BLaER1 treated with 17β-estradiol and CSF1 and Interleukin-3, amounts not matched to agents 10 nM and 100 nM (cell line): ENCODE measurements around the gene NEDD4L.
"Not testable (repeated sequence)": the region's sequence is repeated elsewhere in the genome, so short reads cannot be mapped to it uniquely, and the experiment has no call there.

Experiments
- H3K27ac ChIP-seq, 11 experiments: shearing (Covaris generic); formaldehyde crosslinking; 2 replicates each; pipeline ENCODE4 v1.8.1; 2022
- H3K27me3 ChIP-seq, 11 experiments: shearing (Covaris generic); formaldehyde crosslinking; 2 replicates each; pipeline ENCODE4 v1.8.1; 2022
- H3K36me3 ChIP-seq, 11 experiments: shearing (Covaris generic); formaldehyde crosslinking; 2 replicates each; pipeline ENCODE4 v1.8.1; 2022
- H3K4me1 ChIP-seq, 10 experiments: shearing (Covaris generic); formaldehyde crosslinking; 2 replicates each; pipeline ENCODE4 v1.8.1; 2022
- H3K4me2 ChIP-seq, 11 experiments: shearing (Covaris generic); formaldehyde crosslinking; 2 replicates each; pipeline ENCODE4 v1.8.1; 2022
- H3K4me3 ChIP-seq, 10 experiments: shearing (Covaris generic); formaldehyde crosslinking; 2 replicates each; pipeline ENCODE4 v1.8.1; 2022
- H3K9ac ChIP-seq, 11 experiments: shearing (Covaris generic); formaldehyde crosslinking; 2 replicates each; pipeline ENCODE4 v1.8.1; 2022
- H3K9me3 ChIP-seq, 11 experiments: shearing (Covaris generic); formaldehyde crosslinking; replicated peaks in 1 of 11; 2 replicates each; pipeline ENCODE4 v1.8.1; 2022
- H4K20me1 ChIP-seq, 11 experiments: shearing (Covaris generic); formaldehyde crosslinking; 2 replicates each; pipeline ENCODE4 v1.8.1; 2022
- Cebpa-rat ChIP-seq, 11 experiments: shearing (Covaris generic); IDR thresholded peaks; 2 replicates each; pipeline ENCODE4 v1.8.1; 2022

The NEDD4L gene

GRCh38 chr18:58419587-58420199, 375.7 kb downstream of the NEDD4L start:
- H3K36me3 ChIP-seq = no peaks in the 10 kb centered on the region
- H3K4me3 ChIP-seq = no peak overlapping the region
- no peaks in the 10 kb centered on the region for H4K20me1 ChIP-seq
- H3K9ac ChIP-seq = no peak overlapping the region
- no peak overlapping the region for H3K4me2 ChIP-seq
- no peaks in the 10 kb centered on the region; a peak in 1 of 22 replicates for H3K9me3 ChIP-seq
- H3K27ac ChIP-seq = no peak overlapping the region
- TF ChIP-seq Cebpa-rat (IDR thresholded peaks at IDR 0.05) = no peak
- H3K4me1 ChIP-seq = peaks cover 0 to 36% (median 12%) of the 10 kb centered on the region in 10 experiments; a peak in 11 of 20 replicates
- no peaks in the 10 kb centered on the region for H3K27me3 ChIP-seq

- H3K36me3 ChIP-seq = no peaks in the 10 kb centered on the region
- TF ChIP-seq Cebpa-rat (IDR thresholded peaks at IDR 0.05) = no peak
- peaks cover 0 to 13% (median 6%) of the 10 kb centered on the region in 10 experiments; a peak in 11 of 20 replicates for H3K4me1 ChIP-seq
- H3K27me3 ChIP-seq = no peaks in the 10 kb centered on the region
- H3K9ac ChIP-seq = no peak overlapping the region
- no peaks in the 10 kb centered on the region for H3K9me3 ChIP-seq
- no peak overlapping the region for H3K4me3 ChIP-seq
- H3K27ac ChIP-seq = no peak overlapping the region
- no peaks in the 10 kb centered on the region for H4K20me1 ChIP-seq
- H3K4me2 ChIP-seq = no peak overlapping the region
These were observed 382.6 kb downstream of the NEDD4L start for GRCh38 chr18:58426611-58427010.

- Histone ChIP-seq H3K9me3 (no peaks in the 10 kb centered on the region), H3K27ac (no peak overlapping the region), H4K20me1 (no peaks in the 10 kb centered on the region), H3K27me3 (no peaks in the 10 kb centered on the region), H3K4me3 (no peak overlapping the region), H3K36me3 (no peaks in the 10 kb centered on the region), H3K4me1 (peaks cover 0 to 13% (median 6%) of the 10 kb centered on the region in 10 experiments; a peak in 11 of 20 replicates), H3K4me2 (no peak overlapping the region), H3K9ac (no peak overlapping the region)
- no peak for TF ChIP-seq Cebpa-rat (IDR thresholded peaks at IDR 0.05)
These were observed 383.3 kb downstream of the NEDD4L start for GRCh38 chr18:58427321-58427720.

GRCh38 chr18:58429442-58429841, 385.4 kb downstream of the NEDD4L start:
- no peak for TF ChIP-seq Cebpa-rat (IDR thresholded peaks at IDR 0.05)
- H3K4me1 ChIP-seq = peaks cover 0 to 5% (median 1%) of the 10 kb centered on the region in 10 experiments; a peak in 10 of 20 replicates
- no peaks in the 10 kb centered on the region for H4K20me1 ChIP-seq
- H3K9me3 ChIP-seq = no peaks in the 10 kb centered on the region; a peak in 1 of 22 replicates
- no peaks in the 10 kb centered on the region for H3K36me3 ChIP-seq
- no peak overlapping the region for H3K4me3 ChIP-seq
- no peak overlapping the region for H3K4me2 ChIP-seq
- H3K27me3 ChIP-seq = no peaks in the 10 kb centered on the region
- H3K27ac ChIP-seq = no peak overlapping the region
- no peak overlapping the region for H3K9ac ChIP-seq

- no peak for TF ChIP-seq Cebpa-rat (IDR thresholded peaks at IDR 0.05)
- no peaks in the 10 kb centered on the region for H3K27me3 ChIP-seq
- H3K27ac ChIP-seq = no peak overlapping the region
- H3K4me1 ChIP-seq = no peaks in the 10 kb centered on the region; a peak in 1 of 20 replicates
- no peak overlapping the region for H3K4me3 ChIP-seq
- no peaks in the 10 kb centered on the region for H4K20me1 ChIP-seq
- peaks cover 0 to 4% (median 0%) of the 10 kb centered on the region in 11 experiments; a peak in 3 of 22 replicates for H3K9me3 ChIP-seq
- H3K9ac ChIP-seq = no peak overlapping the region
- H3K36me3 ChIP-seq = no peaks in the 10 kb centered on the region
- no peak overlapping the region for H3K4me2 ChIP-seq
These were observed 387.2 kb downstream of the NEDD4L start for GRCh38 chr18:58431215-58431614.

- Histone ChIP-seq H3K27ac (no peak overlapping the region), H3K36me3 (no peaks in the 10 kb centered on the region), H3K9ac (no peak overlapping the region), H3K4me2 (no peak overlapping the region), H3K4me1 (no peaks in the 10 kb centered on the region; a peak in 1 of 20 replicates), H3K27me3 (no peaks in the 10 kb centered on the region), H4K20me1 (no peaks in the 10 kb centered on the region), H3K4me3 (no peak overlapping the region), H3K9me3 (peaks cover 0 to 4% (median 0%) of the 10 kb centered on the region in 11 experiments; a peak in 3 of 22 replicates)
- TF ChIP-seq Cebpa-rat (IDR thresholded peaks at IDR 0.05) = no peak
These were observed 388.2 kb downstream of the NEDD4L start for GRCh38 chr18:58432050-58432727.

- not testable (repeated sequence) for H3K9me3 ChIP-seq, H3K36me3 ChIP-seq, H3K4me2 ChIP-seq, H3K4me3 ChIP-seq, H3K27me3 ChIP-seq, H3K9ac ChIP-seq, H4K20me1 ChIP-seq, H3K27ac ChIP-seq
- peaks cover 8 to 16% (median 15%) of the 10 kb centered on the region in 10 experiments; a peak in 16 of 20 replicates for H3K4me1 ChIP-seq
These were observed 391.4 kb downstream of the NEDD4L start for GRCh38 chr18:58435221-58436005.

GRCh38 chr18:58438161-58438957, 394.3 kb downstream of the NEDD4L start:
- H3K4me3 ChIP-seq = peak overlapping the region in 8 of 10 experiments; percentile 3 to 42 (median 26); a peak in 13 of 20 replicates
- peak overlapping the region in 9 of 11 experiments; percentile 2 to 66 (median 36); a peak in 12 of 22 replicates for H3K9ac ChIP-seq
- peaks cover 0 to 4% (median 0%) of the 10 kb centered on the region in 11 experiments; a peak in 2 of 22 replicates for H3K9me3 ChIP-seq
- H3K4me2 ChIP-seq = peak overlapping the region; percentile 62 to 78 (median 74)
- H4K20me1 ChIP-seq = no peaks in the 10 kb centered on the region
- H3K27ac ChIP-seq = peak overlapping the region in 9 of 11 experiments; percentile 30 to 74 (median 46); a peak in 15 of 22 replicates
- H3K36me3 ChIP-seq = no peaks in the 10 kb centered on the region
- no peak for TF ChIP-seq Cebpa-rat (IDR thresholded peaks at IDR 0.05)
- H3K27me3 ChIP-seq = no peaks in the 10 kb centered on the region
- H3K4me1 ChIP-seq = peaks cover 8 to 18% (median 15%) of the 10 kb centered on the region in 10 experiments; a peak in 16 of 20 replicates
